GM19324 (cell line): ENCODE results near the gene STIM1.
"Not testable (repeated sequence)": the region's sequence is repeated elsewhere in the genome, so short reads cannot be mapped to it uniquely, and the experiment has no call there.

Experiments
- ATAC-seq: cut with Tn5 transposase; IDR thresholded peaks from one replicate; pipeline ENCODE4 v1.9.1; 2021; ENCODE audit warnings: mild to moderate bottlenecking, moderate library complexity; ENCODE audit not compliant: unreplicated experiment, low FRiP score

Gene STIM1

DNA sequence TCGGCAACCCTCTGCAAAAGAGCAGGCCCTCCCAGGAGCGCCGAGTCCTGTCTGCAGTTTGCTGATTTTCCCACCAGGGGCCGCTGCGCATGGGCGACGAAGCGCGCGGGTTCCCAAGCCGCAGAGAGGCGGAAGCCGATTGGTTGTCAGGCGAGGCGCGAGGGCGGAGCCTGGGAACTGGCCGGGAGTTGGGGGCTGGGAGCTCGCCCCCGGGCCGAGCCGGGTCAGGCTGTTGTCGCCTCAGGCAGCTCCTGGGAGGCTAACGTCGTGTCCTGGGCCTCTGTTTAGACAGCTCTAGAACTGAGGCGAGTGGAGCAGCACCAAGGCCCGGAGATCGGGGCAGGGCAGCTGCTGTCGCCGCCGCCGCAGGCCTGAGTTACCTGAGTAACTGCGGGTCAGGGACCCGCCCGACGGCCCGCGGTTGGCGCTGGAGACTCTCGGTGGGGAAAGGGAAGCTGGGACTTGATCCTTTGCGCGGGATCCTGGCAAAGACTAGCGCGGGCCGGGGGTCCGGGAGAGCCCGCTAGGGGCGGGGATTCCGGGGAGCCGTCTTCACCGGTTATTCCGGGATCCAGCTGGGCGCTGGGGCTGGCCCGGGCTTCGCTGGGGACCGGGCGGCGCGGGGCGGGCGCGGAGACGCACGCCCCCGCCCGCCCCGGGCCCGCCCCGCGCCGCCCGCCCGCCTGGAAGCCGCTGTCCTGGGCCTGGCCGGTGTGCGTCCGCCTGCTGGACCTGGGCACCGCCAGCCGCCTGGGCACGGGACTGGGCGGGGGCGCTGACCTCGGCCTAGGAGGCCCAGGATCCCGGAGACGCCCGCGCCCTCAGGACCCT is at the start of gene STIM1:
STIM1 (plus strand) TSS at position 688 of the 831 bp plus-strand sequence. CDS start 607 bp downstream, outside the sequence.
- ATAC-seq = peak; percentile 77

DNA sequence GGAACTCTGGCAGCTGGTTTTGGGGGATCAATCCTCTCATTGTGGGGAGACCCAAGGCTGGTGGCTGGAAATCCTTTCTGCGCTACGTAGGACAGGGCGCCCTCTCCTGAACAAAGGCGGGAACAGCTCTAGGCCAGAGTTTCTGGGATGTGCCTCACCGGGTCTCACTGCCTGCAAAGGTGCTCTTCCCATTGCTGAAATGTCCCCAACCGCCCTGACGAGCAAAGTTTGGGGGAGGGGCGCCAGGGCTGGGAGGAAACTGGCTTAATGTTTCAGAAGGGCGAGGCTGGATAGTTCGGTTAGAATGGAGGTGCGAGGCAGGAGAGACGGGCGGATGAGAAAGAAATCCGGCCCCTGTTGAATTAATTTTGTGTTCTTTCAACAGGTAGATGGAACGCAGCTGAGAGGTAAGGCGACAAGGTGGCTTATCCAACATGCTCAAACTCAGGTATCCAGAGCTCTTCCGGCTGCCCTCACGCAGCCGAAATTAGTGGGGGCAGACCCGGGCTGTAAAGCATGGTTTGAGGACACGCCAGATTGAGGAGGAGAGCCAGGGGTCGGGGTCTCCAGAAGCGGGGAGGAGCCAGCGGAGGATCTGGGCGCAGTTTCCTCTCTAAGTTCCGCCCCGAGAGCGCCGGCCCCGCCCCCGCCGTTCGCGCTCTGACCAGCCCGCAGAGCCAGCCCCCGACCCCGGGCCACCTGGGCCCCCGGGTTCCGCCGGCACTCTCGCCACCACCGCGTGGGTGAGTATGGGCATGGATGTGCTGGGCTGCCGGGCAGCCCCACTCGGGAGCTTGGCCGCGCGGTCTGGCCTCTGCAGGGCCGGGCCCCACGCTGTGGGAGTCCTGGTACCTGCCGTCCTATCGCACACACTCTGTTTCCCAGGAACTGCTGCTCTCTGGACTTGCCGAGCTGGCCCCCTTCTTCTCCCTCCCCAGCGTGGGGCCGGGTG is 47.3 kb upstream of the STIM1 start, which contains the start of gene PGAP2:
PGAP2 (plus strand) TSS at position 652 of the 952 bp plus-strand sequence. CDS start 2,700 bp downstream, outside the sequence.
- ATAC-seq = peak; percentile 56

DNA sequence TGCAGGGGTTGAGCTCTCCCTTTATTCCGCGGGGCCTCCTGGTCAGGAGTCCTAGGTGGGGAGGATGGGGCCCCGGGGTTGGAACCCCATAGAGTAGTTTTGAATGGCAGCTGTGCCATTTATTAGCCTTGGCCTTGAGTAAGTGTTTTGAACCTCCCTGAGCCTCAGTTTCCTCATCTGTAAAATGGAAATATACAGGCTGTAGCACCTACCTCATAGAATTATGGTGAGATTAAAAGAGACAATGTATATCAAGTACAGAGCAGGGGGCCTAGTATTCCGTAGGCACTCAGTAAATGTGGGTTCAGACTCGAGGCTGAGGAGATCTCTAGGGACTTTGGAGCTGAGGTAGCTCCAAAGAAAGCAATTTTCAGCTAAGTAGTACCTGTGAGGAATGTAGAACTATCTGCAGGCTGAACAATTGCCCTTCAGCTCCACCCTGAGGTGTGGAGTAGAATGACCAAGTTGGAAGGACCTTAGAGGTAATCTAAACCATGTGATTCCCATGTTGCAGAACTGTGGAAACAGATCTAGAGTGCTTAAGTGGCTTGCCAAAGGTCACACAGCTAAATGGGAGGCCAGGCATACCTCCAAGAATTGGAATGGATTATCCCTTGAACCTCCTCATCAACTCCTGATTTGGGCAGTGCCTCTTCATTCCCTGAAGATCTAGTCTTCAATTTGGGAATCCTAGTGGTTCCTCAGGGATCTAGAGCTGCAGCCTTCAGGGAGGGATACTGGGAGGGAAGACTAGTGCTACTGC is 46.4 kb upstream of the STIM1 start:
- peak; percentile 53 for ATAC-seq

DNA sequence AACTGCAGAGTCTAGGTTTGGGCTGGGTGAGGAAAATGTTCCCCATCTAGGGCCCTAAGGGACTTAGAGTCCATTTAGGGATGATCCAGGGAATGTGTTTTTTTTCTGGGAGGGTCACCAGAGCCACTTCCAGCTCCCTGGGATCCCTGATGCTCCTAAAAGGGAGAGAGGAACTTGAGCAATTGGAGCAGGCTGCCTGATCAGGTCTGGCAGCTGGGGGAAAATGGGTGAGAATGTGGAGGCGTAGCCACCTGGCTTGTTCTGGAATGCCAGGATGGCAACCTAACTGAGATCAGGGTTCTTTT is 45.9 kb upstream of the STIM1 start:
- ATAC-seq = no peak

DNA sequence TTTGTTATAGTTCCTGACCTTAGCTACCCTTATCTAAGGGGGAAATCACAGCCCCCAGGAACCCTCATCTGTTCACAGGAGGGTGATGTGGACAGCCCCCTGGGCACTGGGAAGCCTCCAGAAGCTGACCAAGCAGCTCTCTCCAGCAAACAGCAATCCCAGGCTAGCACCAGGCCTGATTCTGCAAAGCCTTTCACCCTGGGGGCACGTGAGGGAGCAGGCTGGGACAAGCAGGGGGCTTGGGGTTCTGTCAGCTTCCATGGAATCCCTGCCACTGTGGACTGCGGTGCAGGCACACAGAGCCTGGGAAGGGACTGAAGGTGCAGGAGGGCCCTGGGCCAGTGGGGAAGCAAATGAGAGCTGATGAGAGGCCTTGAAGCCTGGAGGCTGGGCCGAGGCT is 45.0 kb upstream of the STIM1 start:
- no peak for ATAC-seq

DNA sequence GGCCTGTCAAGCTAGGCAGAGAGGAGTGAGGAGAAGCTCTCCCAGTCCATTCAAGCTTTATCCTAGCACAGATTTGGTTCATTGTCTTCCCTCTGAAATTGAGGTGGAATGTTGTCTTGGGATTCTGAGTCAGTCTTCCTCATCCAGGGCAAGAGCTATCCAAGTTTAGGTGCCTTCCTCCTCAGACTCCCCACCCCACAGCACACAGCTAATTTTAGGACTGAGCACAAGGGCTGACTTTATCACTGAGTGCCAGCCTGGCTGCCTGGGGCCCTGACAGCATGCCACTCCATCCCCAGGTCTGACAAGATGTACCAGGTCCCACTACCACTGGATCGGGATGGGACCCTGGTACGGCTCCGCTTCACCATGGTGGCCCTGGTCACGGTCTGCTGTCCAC is 44.5 kb upstream of the STIM1 start:
- no peak for ATAC-seq

DNA sequence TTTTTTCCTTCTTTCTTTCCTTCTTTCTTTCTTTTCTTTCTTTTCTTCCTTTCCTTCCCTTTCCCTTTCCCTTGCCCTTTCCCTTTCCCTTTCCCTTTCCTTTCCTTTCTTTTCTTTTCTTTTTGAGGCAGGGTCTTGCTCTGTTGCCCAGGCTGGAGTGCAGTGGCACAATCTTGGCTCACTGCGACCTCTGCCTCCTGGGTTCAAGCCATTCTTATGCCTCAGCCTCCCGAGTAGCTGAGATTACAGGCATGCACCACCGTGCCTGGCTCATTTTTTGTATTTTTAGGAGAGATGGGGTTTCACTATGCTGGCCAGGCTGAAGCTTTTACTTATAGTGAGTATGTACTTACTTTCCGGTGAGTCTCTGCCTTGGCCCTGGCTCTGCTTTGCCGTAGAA is 40.6 kb upstream of the STIM1 start:
- not testable (repeated sequence) for ATAC-seq

DNA sequence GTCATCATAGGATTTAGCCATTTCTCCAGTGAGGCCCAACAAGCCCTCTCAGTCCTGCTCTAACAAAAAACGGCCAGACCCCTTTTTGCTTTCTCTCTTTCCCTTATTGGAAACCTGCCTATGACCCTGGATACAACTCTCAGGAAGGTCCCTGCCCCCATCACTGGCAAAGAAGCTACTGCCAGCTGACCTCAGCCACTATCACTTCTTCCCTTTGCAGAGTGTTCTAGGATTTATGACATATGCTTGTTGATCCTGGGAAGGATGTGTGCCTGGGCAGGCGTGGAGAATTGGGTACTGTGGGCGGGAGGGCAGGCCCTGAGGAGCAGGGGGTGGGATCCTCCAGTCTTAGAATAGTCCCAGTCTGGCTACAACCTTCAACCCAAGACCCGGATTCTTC is 39.6 kb upstream of the STIM1 start:
- no peak for ATAC-seq

DNA sequence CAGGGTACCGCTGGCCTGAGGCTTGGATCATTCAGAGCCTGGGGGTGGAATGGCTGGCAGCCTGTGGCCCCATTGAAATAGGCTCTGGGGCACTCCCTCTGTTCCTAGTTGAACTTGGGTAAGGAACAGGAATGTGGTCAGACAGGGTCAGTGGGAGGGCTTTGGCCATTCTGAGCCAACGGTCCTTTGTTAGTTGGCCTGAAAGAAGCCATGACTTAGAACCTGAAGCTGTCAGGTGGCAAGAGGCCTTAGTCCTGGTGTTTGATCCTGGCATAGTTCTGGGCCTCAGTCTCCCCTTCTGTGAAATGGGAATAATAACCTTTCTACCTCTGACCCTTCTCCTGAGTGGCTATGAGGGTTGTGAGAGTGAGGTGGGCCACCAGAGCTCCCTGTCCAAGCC is 38.8 kb upstream of the STIM1 start:
- ATAC-seq = no peak

DNA sequence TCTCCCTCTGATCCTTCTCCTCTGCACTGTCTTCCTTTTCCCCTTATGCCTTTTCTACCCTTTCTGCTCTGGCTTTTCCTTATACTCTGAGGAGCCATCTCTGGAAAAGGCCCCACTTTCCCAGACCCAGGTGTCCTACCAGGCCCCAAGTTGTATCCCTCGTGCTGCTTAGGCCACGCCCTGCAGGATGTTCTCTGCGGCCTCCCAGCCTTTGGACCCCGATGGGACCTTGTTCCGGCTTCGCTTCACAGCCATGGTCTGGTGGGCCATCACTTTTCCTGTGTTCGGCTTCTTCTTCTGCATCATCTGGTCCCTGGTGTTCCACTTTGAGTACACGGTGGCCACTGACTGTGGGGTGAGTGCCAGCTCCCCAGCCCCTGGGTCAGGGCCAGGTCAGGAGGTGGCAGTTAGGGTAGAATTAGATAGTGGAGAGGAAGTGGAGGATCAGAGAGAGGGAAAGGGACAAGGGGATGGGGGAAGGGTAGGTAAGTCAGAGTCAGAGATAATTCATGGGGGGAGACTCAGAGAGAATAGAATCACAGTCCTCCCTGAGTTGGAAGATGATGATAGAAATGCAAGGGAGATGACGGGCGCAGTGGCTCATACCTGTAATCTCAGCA is 38.2 kb upstream of the STIM1 start:
- no peak for ATAC-seq

DNA sequence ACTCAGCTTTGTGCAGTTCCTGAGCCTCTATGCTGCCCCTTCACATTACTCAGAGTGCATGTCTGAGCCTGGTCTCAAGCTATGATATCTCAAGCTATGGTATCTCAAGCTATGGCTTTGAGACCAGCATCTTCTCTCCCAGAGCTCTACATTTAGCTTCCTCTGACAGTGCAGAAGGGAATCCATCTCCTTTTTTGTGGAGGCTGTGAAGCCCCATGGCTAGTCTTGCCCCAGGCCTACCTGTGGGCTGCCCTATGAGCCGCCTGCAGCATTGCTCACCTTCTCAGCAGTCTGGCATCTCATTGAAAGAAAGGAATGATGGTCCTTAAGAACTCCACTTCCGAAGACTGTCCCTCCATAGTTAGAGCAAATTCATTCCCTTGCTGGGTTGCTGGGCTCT is 34.5 kb upstream of the STIM1 start:
- no peak for ATAC-seq

DNA sequence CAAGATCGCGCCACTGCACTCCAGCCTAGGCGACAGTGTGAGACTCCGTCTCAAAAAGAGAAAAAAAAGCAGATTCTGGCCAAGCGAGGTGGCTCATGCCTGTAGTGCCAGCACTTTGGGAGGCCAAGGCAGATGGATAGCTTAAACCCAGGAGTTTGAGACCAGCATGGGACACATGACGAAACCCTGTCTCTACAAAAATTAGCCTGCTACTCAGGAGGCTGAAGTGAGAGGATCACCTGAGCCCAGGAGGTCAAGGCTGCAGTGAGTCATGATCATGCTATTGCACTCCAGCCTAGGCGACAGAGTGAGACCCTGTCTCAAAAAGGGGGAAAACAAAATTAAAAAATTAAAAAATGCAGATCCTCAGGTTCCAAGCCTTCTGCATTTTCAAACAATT is 33.2 kb upstream of the STIM1 start:
- ATAC-seq = no peak

DNA sequence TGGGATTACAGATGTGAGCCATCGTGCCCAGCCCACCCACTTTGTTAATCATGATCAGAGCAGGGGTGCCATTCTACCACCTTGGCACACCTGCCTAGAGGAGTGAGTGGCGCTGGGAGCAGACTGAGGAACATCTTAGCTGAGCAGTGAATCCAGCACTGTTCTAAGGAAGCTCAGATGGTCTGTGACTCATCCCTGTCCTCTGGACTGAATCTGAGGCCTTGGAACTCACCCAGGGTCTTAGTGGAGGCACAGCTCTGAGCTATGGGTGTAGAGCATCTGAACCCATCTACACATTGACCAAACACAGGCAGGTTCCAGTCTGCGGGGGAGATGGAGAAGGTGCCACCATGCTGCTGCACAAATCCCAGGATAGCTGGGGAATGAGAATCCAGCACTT is 32.2 kb upstream of the STIM1 start:
- ATAC-seq = no peak

DNA sequence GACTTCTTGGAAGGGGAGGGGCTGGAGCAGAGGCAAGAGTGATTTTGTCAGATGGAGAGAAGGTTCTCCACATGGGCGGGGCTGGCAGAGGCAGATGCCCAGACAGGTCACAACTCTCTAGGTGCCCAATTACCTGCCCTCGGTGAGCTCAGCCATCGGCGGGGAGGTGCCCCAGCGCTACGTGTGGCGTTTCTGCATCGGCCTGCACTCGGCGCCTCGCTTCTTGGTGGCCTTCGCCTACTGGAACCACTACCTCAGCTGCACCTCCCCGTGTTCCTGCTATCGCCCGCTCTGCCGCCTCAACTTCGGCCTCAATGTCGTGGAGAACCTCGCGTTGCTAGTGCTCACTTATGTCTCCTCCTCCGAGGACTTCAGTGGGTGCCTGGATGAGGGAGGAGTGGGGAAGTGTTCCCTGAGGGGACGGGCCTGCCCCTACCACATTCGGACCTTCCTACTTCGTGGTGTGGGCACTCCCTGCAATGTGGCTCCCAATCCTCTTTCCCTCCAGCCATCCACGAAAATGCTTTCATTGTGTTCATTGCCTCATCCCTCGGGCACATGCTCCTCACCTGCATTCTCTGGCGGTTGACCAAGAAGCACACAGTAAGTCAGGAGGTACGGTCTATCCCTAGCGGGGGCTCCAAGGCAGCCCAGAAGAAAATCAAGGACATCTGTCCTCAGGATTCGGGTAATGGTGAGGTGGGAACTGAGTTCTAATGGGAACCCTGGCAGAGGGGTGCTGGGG is 31.5 kb upstream of the STIM1 start:
- no peak for ATAC-seq

DNA sequence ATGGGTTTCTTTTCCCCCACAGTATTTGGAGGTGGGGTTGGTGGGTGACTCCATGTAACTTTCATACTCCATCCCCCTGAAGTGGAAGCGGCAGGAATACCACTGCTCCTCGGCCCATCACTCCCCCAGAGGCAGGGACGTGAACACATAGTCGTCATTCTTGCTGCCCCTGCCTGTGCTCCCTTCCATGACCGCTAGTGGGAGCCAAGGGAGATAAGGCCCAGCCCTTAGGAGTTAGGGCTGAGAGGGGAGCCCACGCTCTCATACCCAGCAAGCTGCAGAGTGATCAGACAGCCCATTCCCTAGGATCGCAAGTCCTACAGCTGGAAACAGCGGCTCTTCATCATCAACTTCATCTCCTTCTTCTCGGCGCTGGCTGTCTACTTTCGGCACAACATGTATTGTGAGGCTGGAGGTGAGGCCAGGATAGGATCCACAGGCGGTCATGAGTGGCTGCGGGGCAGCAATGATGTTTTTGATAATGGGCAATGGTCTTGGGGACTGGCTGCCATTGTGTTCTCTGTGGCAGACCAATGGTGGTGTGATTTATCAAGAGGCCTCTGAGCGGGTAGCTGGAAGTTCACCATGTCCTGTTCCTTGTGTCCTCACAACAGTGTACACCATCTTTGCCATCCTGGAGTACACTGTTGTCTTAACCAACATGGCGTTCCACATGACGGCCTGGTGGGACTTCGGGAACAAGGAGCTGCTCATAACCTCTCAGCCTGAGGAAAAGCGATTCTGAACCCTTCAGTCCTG is 30.6 kb upstream of the STIM1 start:
- peak; percentile 51 for ATAC-seq

DNA sequence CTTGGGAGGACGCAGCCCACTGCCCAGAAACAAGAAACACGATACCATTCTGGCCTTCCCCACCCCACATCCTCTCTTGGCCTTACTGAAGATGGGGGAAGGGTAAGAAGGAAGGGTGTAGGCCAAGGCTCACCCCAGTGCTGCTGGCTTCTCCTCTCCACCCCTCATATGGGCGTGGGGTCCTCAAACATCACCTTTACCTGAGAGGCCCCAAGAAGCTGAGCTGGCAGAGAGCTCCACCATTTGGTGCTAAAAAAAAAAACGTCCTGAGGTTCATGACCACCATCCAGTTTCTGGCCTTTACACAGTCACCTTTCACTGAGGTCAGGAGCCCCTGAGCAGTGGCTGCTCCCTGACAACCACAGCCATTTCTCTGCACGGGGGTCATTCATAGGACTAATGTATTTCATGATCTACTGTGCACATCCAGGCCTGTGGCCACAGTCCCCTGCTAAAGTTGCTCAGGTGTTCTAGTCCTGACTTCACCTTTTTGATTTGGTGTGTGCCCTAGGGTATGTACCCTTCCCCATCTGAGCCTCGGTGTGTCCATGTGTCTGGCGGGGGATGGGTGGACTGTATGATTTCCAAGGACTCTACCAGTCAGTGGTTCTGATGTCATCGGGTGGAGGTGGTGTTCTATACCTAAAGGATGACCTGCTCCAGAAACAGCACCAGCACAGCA is 29.9 kb upstream of the STIM1 start:
- no peak for ATAC-seq

DNA sequence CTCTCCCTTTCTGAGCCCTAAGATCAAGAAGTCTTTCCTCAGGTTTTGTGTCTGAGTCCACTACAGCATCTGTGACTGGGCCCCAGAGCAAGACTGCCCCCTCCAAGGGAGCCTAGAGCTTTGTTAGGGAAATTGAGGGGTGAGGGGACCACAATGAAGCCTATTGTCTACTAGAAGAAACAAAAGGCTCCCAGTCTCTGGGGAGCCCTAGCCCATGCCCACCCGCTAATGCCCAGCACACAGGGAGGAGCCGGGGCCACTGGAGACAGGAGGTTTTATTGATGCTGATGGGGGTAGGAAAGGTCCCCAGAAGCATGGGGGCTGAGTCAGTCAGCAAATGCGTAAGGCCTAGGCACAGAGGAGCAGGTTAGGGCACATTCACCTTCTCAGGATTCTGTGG is 28.7 kb upstream of the STIM1 start:
- ATAC-seq = no peak

DNA sequence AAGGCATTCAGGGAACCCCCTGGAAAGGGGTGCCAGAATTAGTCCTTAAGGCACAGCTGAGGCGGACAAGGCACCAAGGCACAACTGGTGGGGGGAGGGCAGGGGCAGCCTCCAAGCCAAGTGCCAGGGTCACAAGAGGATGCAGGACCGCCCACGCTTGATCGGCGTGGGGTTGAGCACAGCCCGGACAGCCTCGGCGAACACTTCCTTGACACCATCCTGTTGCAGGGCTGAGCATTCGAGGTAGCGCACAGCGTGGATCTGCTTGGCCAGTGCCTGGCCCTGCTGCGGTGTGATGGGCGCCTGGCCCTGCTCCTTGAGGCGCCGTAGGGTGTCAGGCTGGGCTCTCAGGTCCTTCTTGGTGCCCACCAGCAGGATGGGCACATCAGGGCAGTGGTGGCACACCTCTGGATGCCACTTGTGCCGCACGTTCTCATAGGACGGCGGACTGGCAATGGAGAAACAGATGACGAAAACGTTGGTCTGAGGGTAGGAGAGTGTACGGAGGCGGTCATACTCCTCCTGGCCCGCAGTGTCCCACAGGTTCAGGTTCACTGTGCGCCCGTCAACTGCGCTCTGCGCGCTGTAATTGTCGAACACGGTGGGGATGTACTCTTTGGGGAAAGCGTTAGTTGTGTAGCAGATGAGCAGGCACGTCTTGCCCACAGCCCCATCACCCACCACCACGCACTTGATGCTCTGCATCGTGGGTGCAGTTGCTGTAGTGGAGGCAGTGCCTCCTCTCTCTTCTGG is 27.9 kb upstream of the STIM1 start:
- ATAC-seq = no peak
